SK-N-SH (cell line): ENCODE data around the gene SFSWAP. TPM values are rescaled to one million over a fixed set of nuclear protein-coding genes. Genes with fewer than 3 reads are reported as not detected.

Experiments used
- CTCF ChIA-PET: fragments of 300-600, 350-600 bp; formaldehyde crosslinking; extraction: SDS; loops from one replicate; lab custom pipeline; 2021; lab: Yijun Ruan, JAX
- POLR2A ChIA-PET: fragments of 350-600 bp; sonication (Branson Sonifier 250); formaldehyde crosslinking; extraction: SDS; loops from one replicate; lab custom pipeline; 2020; ENCODE audit warnings: antibody characterized with exemption, inconsistent platforms; lab: Yijun Ruan, JAX
- DNase-seq: peaks from one replicate; pipeline ENCODE4 v3.0.0; 2012
- H2AFZ ChIP-seq: fragments of 200-600 bp; sonication (generic); 2 replicates; pipeline ENCODE4 v1.8.1; 2016; ENCODE audit warnings: antibody characterized with exemption, mild to moderate bottlenecking, low read depth
- H3F3A ChIP-seq: fragments of 200-600 bp; sonication (generic); replicated peaks from 2 replicates; pipeline ENCODE3; 2016; ENCODE audit warnings: antibody characterized with exemption, mild to moderate bottlenecking; ENCODE audit not compliant: insufficient read depth
- H3K27ac ChIP-seq, 2 experiments: fragments of 200-500 bp in 1 of 2; fragments of 200-600 bp in 1 of 2; sonication (Bioruptor generic) in 1 of 2; sonication (generic), shearing (Covaris generic) in 1 of 2; 2 replicates each; pipeline versions ENCODE4 v1.5.1 to v1.6.1; 2014 to 2016; ENCODE audit warnings: low read depth in 2 of 2, inconsistent platforms in 1 of 2, low read length in 1 of 2, mild to moderate bottlenecking in 1 of 2, mixed read lengths in 1 of 2
- H3K27me3 ChIP-seq: fragments of 200-600 bp; sonication (generic), shearing (Covaris generic); 2 replicates; pipeline ENCODE4 v1.6.1; 2016; ENCODE audit warnings: mixed run types; ENCODE audit not compliant: insufficient read depth
- H3K36me3 ChIP-seq, 2 experiments: fragments of 200-500 bp in 1 of 2; fragments of 200-600 bp in 1 of 2; sonication (Bioruptor generic) in 1 of 2; sonication (generic) in 1 of 2; replicated peaks in 1 of 2; 2 replicates each; pipeline versions ENCODE3 to v1.5.1; 2014 to 2016; ENCODE audit warnings: low read length in 1 of 2, mild to moderate bottlenecking in 1 of 2; ENCODE audit not compliant: insufficient read depth in 2 of 2, control insufficient read depth in 1 of 2
- H3K4me1 ChIP-seq, 2 experiments: fragments of 200-500 bp in 1 of 2; fragments of 200-600 bp in 1 of 2; sonication (Bioruptor generic) in 1 of 2; sonication (generic), shearing (Covaris generic) in 1 of 2; 2 replicates each; pipeline versions ENCODE4 v1.5.1 to v1.6.1; 2014 to 2016; ENCODE audit warnings: low read depth in 1 of 2, low read length in 1 of 2, mixed run types in 1 of 2; ENCODE audit not compliant: insufficient read depth in 2 of 2, control insufficient read depth in 1 of 2
- H3K4me2 ChIP-seq: fragments of 200-600 bp; sonication (generic), shearing (Covaris generic); 2 replicates; pipeline ENCODE4 v1.6.1; 2017; ENCODE audit warnings: mixed run types
- H3K4me3 ChIP-seq, 2 experiments: fragments of 200-500 bp in 1 of 2; fragments of 200-600 bp in 1 of 2; sonication (Bioruptor generic) in 1 of 2; sonication (generic), shearing (Covaris generic) in 1 of 2; 2 replicates each; pipeline versions ENCODE4 v1.5.1 to v1.8.1; 2014 to 2016; ENCODE audit warnings: low read depth in 2 of 2, inconsistent platforms in 1 of 2, low read length in 1 of 2, mild to moderate bottlenecking in 1 of 2, mixed read lengths in 1 of 2, moderate library complexity in 1 of 2
- H3K79me2 ChIP-seq: fragments of 200-600 bp; sonication (generic); 2 replicates; pipeline ENCODE4 v1.8.1; 2017; ENCODE audit warnings: mild to moderate bottlenecking; ENCODE audit not compliant: insufficient read depth
- H3K9ac ChIP-seq: fragments of 200-600 bp; sonication (generic); 2 replicates; pipeline ENCODE4 v1.6.1; 2017; ENCODE audit warnings: mixed run types
- H3K9me2 ChIP-seq: fragments of 200-600 bp; sonication (generic); 2 replicates; pipeline ENCODE4 v1.6.1; 2017; ENCODE audit warnings: mixed run types
- H3K9me3 ChIP-seq: fragments of 200-600 bp; sonication (generic); 2 replicates; pipeline ENCODE4 v1.6.1; 2017; ENCODE audit warnings: mixed run types, mild to moderate bottlenecking, moderate library complexity
- H4K20me1 ChIP-seq: fragments of 200-600 bp; sonication (generic); 2 replicates; pipeline ENCODE4 v1.6.1; 2017; ENCODE audit warnings: mild to moderate bottlenecking, mixed run types; ENCODE audit not compliant: insufficient read depth
- CTCF ChIP-seq: fragments of 200-600 bp; sonication (generic); IDR thresholded peaks from 2 replicates; pipeline ENCODE4 v1.6.1; 2017; ENCODE audit warnings: antibody characterized with exemption, mild to moderate bottlenecking, moderate library complexity
- ELF1 ChIP-seq: IDR thresholded peaks from 2 replicates; pipeline ENCODE4 v1.4.0; 2012
- EP300 ChIP-seq, 2 experiments: IDR thresholded peaks; 2 replicates each; pipeline versions ENCODE4 v1.4.0 to v1.6.1; 2012; ENCODE audit warnings: borderline replicate concordance in 1 of 2, low read depth in 1 of 2, low read length in 1 of 2
- EZH2phosphoT487 ChIP-seq: fragments of 200-600 bp; sonication (generic); IDR thresholded peaks from 2 replicates; pipeline ENCODE4 v1.6.1; 2017; ENCODE audit warnings: low read depth, mixed run types, mild to moderate bottlenecking, antibody characterized with exemption, moderate library complexity, borderline replicate concordance
- FOXJ3 ChIP-seq: sonication (generic); formaldehyde crosslinking; IDR thresholded peaks from 2 replicates; pipeline ENCODE4 v1.5.1; 2020; ENCODE audit warnings: mild to moderate bottlenecking, missing genetic modification reagents
- GABPA ChIP-seq: IDR thresholded peaks from 2 replicates; pipeline ENCODE4 v1.4.0; 2012; ENCODE audit warnings: low read depth, mild to moderate bottlenecking
- JUND ChIP-seq: IDR thresholded peaks from 2 replicates; pipeline ENCODE4 v1.4.0; 2012
- MAX ChIP-seq: IDR thresholded peaks from 2 replicates; pipeline ENCODE4 v1.4.0; 2012; ENCODE audit warnings: low read depth
- MEF2A ChIP-seq: IDR thresholded peaks from 2 replicates; pipeline ENCODE4 v1.4.0; 2012; ENCODE audit warnings: low read depth, borderline replicate concordance
- POLR2AphosphoS5 ChIP-seq: IDR thresholded peaks from 2 replicates; pipeline ENCODE4 v1.6.1; 2012; ENCODE audit warnings: low read depth, low read length
- RAD21 ChIP-seq: IDR thresholded peaks from 2 replicates; pipeline ENCODE4 v1.6.1; 2012; ENCODE audit warnings: mild to moderate bottlenecking, low read length
- RCOR1 ChIP-seq: fragments of 150-350 bp; IDR thresholded peaks from 2 replicates; pipeline ENCODE4 v1.6.1; 2017; ENCODE audit warnings: antibody characterized with exemption, low read length
- RFX5 ChIP-seq: IDR thresholded peaks from 2 replicates; pipeline ENCODE4 v1.6.1; 2012; ENCODE audit warnings: mild to moderate bottlenecking, improper control_type of control experiment, low read length
- USF1 ChIP-seq: IDR thresholded peaks from 2 replicates; pipeline ENCODE4 v1.4.0; 2012; ENCODE audit warnings: low read depth, borderline replicate concordance
- USF2 ChIP-seq: fragments of 150-350 bp; IDR thresholded peaks from 2 replicates; pipeline ENCODE4 v1.6.1; 2017; ENCODE audit warnings: antibody characterized with exemption, low read length, low read depth, borderline replicate concordance
- YY1 ChIP-seq: IDR thresholded peaks from 2 replicates; pipeline ENCODE4 v1.4.0; 2012; ENCODE audit warnings: low read depth, mild to moderate bottlenecking
- ZBTB33 ChIP-seq: IDR thresholded peaks from 2 replicates; pipeline ENCODE4 v1.4.0; 2012; ENCODE audit warnings: low read depth, borderline replicate concordance
- WGBS: methylation state at CpG from one replicate; pipeline ENCODE4 v1.1.6; 2017; ENCODE audit warnings: low lambda C conversion rate; 5-methylcytosine and 5-hydroxymethylcytosine counted together
- polyA plus RNA-seq, 3 experiments: library from polyadenylated mRNA; depleted of rRNA; stranded (reverse); fragments of >200 nt; gene quantifications; 2 replicates each; pipeline ENCODE4 v1.2.3, GENCODE V29; 2012

Gene SFSWAP
- polyA plus RNA-seq, 1 of the 3 experiments (the other 2 are of a cell fraction): 27.9 TPM

- Histone ChIP-seq H3K9ac (no peak overlapping the region), H3K9me3 (no peaks in the 10 kb centered on the region), H3K4me2 (no peak overlapping the region), H3K36me3 (no peaks in the 10 kb centered on the region), H4K20me1 (no peaks in the 10 kb centered on the region), H3K4me1 (no peaks in the 10 kb centered on the region), H3K79me2 (no peaks in the 10 kb centered on the region), H3K4me3 (no peak overlapping the region), H3K27ac (no peak overlapping the region), H3K27me3 (no peaks in the 10 kb centered on the region), H3K9me2 (no peaks in the 10 kb centered on the region), H3F3A (no peaks in the 10 kb centered on the region), H2AFZ (no peak overlapping the region)
- DNase-seq: no peak
- 84% methylated on average over 15 of the region's 15 CpGs for WGBS
- POLR2A ChIA-PET: no interaction called here
- CTCF ChIA-PET: interaction anchor here (0.6 kb wide), 1 partner anchor 961 kb away, joined by 4 read pairs; no protein-coding TSS in a partner anchor
- no peak for TF ChIP-seq JUND
- no peak for TF ChIP-seq RCOR1
- TF ChIP-seq MEF2A: no peak
- no peak for TF ChIP-seq CTCF
- TF ChIP-seq RAD21: no peak
- no peak for TF ChIP-seq USF1
- no peak for TF ChIP-seq EP300 (IDR thresholded peaks at IDR 0.05; ENCODE audit: borderline replicate concordance in 1 of 2, low read depth in 1 of 2, low read length in 1 of 2)
- no peak for TF ChIP-seq USF2
- no peak for TF ChIP-seq RFX5
- TF ChIP-seq MAX: no peak
- no peak for TF ChIP-seq GABPA
- no peak for TF ChIP-seq POLR2AphosphoS5
- TF ChIP-seq YY1: no peak
- TF ChIP-seq EZH2phosphoT487: no peak
- no peak for TF ChIP-seq FOXJ3 (CRISPR knock-in tag)
Measured at GRCh38 chr12:131842169-131842568, 131.3 kb downstream of the SFSWAP start.

- Histone ChIP-seq H3K9ac (no peak overlapping the region), H3K9me2 (no peaks in the 10 kb centered on the region), H2AFZ (no peak overlapping the region), H3K27me3 (no peaks in the 10 kb centered on the region), H4K20me1 (no peaks in the 10 kb centered on the region), H3K79me2 (no peaks in the 10 kb centered on the region), H3K4me2 (no peak overlapping the region), H3K9me3 (no peaks in the 10 kb centered on the region), H3F3A (no peaks in the 10 kb centered on the region), H3K4me3 (no peak overlapping the region), H3K36me3 (no peaks in the 10 kb centered on the region), H3K4me1 (no peaks in the 10 kb centered on the region), H3K27ac (no peak overlapping the region)
- CTCF ChIA-PET: interaction anchor here (2.8 kb wide), 1 partner anchor 8 kb away, joined by 15 read pairs; no protein-coding TSS in a partner anchor
- POLR2A ChIA-PET: no interaction called here
- no peak for DNase-seq
- WGBS: 94% methylated on average over 10 of the region's 16 CpGs
- TF ChIP-seq CTCF: no peak
- TF ChIP-seq ZBTB33: no peak
- TF ChIP-seq GABPA: no peak
- TF ChIP-seq ELF1: no peak
- TF ChIP-seq MEF2A: no peak
- TF ChIP-seq MAX: no peak
- TF ChIP-seq POLR2AphosphoS5: no peak
- TF ChIP-seq RFX5: no peak
- TF ChIP-seq YY1: no peak
Measured at GRCh38 chr12:131843527-131843926, 132.6 kb downstream of the SFSWAP start.
